NT2/D1 (cell line): Measurements from ENCODE around the gene CTTNBP2.

ENCODE experiments used
- DNase-seq: peaks from one replicate; pipeline ENCODE4 v3.0.0-alpha.2; 2011; ENCODE audit warnings: low read depth, low spot score
- H3K27me3 ChIP-seq: 2 replicates; pipeline ENCODE4 v1.6.0; 2011; ENCODE audit warnings: mild to moderate bottlenecking; ENCODE audit not compliant: insufficient read length, insufficient read depth
- H3K36me3 ChIP-seq: 2 replicates; pipeline ENCODE4 v1.6.1; 2011; ENCODE audit warnings: mild to moderate bottlenecking, low read length, mixed read lengths; ENCODE audit not compliant: insufficient read depth, insufficient read length
- H3K4me1 ChIP-seq: 2 replicates; pipeline ENCODE4 v1.5.1; 2011; ENCODE audit not compliant: insufficient read depth, insufficient read length
- H3K4me3 ChIP-seq: 2 replicates; pipeline ENCODE4 v1.5.1; 2011; ENCODE audit warnings: low read depth; ENCODE audit not compliant: insufficient read length
- H3K9ac ChIP-seq: 2 replicates; pipeline ENCODE4 v1.6.0; 2011; ENCODE audit warnings: low read depth; ENCODE audit not compliant: insufficient read length
- H3K9me3 ChIP-seq: 2 replicates; pipeline ENCODE4 v1.5.1; 2011; ENCODE audit warnings: mild to moderate bottlenecking, low read length; ENCODE audit not compliant: insufficient read depth
- SUZ12 ChIP-seq: IDR thresholded peaks from 2 replicates; pipeline ENCODE4 v1.6.1; 2011; ENCODE audit not compliant: insufficient read length, insufficient read depth; ENCODE audit errors: extremely low read depth
- YY1 ChIP-seq: IDR thresholded peaks from 2 replicates; pipeline ENCODE4 v1.6.1; 2011; ENCODE audit not compliant: insufficient read length, insufficient read depth
- ZNF274 ChIP-seq: IDR thresholded peaks from 2 replicates; pipeline ENCODE4 v1.6.1; 2011; ENCODE audit warnings: mild to moderate bottlenecking, low read depth, low read length

Gene CTTNBP2

GRCh38 chr7:117661328-117661727 lies 211.9 kb downstream of the CTTNBP2 start:
- H3K9ac ChIP-seq = no peak overlapping the region
- H3K9me3 ChIP-seq = no peaks in the 10 kb centered on the region
- no peaks in the 10 kb centered on the region for H3K27me3 ChIP-seq
- no peaks in the 10 kb centered on the region for H3K4me1 ChIP-seq
- H3K4me3 ChIP-seq = no peak overlapping the region
- no peaks in the 10 kb centered on the region for H3K36me3 ChIP-seq
- no peak for DNase-seq
- no peak for TF ChIP-seq ZNF274
- TF ChIP-seq SUZ12 = no peak
- no peak for TF ChIP-seq YY1
